CD4-positive, alpha-beta T cell (primary cell): ENCODE results near the gene SPIB. TPM values are rescaled to one million over a fixed set of nuclear protein-coding genes. Genes with fewer than 3 reads are reported as not detected.

Source experiments
- ATAC-seq: fragments of 200-7000 bp; cut with Tn5 transposase; one replicate; pipeline ENCODE4 v1.10.0; 2022; ENCODE audit warnings: mild to moderate bottlenecking; ENCODE audit not compliant: poor library complexity
- CTCF ChIA-PET: fragments of 350-600 bp; sonication (Branson Sonifier 250); formaldehyde crosslinking; loops from one replicate; lab custom pipeline; 2021; ENCODE audit warnings: antibody characterized with exemption, inconsistent platforms; lab: Charles Lee
- POLR2A ChIA-PET: fragments of 350-600 bp; sonication (Branson Sonifier 250); formaldehyde crosslinking; loops from one replicate; lab custom pipeline; 2021; ENCODE audit warnings: antibody characterized with exemption, inconsistent platforms; lab: Charles Lee
- DNase-seq, 14 experiments: peaks; one replicate each; pipeline ENCODE4 v3.0.0-alpha.2; 2013 to 2020; ENCODE audit warnings: mixed read lengths in 2 of 14
- H3K27ac ChIP-seq, 2 donors: one replicate each; pipeline versions ENCODE4 v1.5.1 to v1.7.0; 2013; ENCODE audit warnings: low read length in 2 of 2, low read depth in 1 of 2, mild to moderate bottlenecking in 1 of 2
- H3K27me3 ChIP-seq, 2 experiments: 1 replicate in 1 of 2; 2 replicates in 1 of 2; pipeline versions ENCODE4 v1.6.1 to v1.7.0; 2013; ENCODE audit warnings: low read length in 2 of 2, control low read depth in 1 of 2, mild to moderate bottlenecking in 1 of 2, moderate library complexity in 1 of 2; ENCODE audit not compliant: insufficient read depth in 2 of 2, control insufficient read depth in 1 of 2
- H3K36me3 ChIP-seq: one replicate; pipeline ENCODE4 v1.6.1; 2013; ENCODE audit warnings: low read length, control low read depth; ENCODE audit not compliant: insufficient read depth
- H3K4me1 ChIP-seq: one replicate; pipeline ENCODE4 v1.6.1; 2013; ENCODE audit warnings: low read length, control low read depth; ENCODE audit not compliant: insufficient read depth
- H3K4me3 ChIP-seq: one replicate; pipeline ENCODE4 v1.5.1; 2013; ENCODE audit warnings: mild to moderate bottlenecking, low read length, moderate library complexity
- H3K9me3 ChIP-seq, 2 experiments: 1 replicate in 1 of 2; 2 replicates in 1 of 2; pipeline versions ENCODE4 v1.6.1 to v1.7.0; 2013; ENCODE audit warnings: low read length in 2 of 2, mild to moderate bottlenecking in 2 of 2, control low read depth in 1 of 2, moderate library complexity in 1 of 2; ENCODE audit not compliant: control insufficient read depth in 1 of 2, insufficient read depth in 1 of 2
- H3K27ac Mint-ChIP-seq: one replicate; pipeline ENCODE4 v1.8.0; 2020; ENCODE audit warnings: mixed read lengths
- H3K27me3 Mint-ChIP-seq: one replicate; pipeline ENCODE4 v1.8.0; 2021; ENCODE audit warnings: mixed read lengths
- H3K36me3 Mint-ChIP-seq: one replicate; pipeline ENCODE4 v1.8.0; 2021; ENCODE audit warnings: low read depth, mixed read lengths
- H3K4me1 Mint-ChIP-seq: one replicate; pipeline ENCODE4 v1.8.0; 2021; ENCODE audit warnings: low read depth, mixed read lengths
- H3K4me3 Mint-ChIP-seq: one replicate; pipeline ENCODE4 v1.8.0; 2020; ENCODE audit warnings: mild to moderate bottlenecking, mixed read lengths
- H3K9me3 Mint-ChIP-seq: one replicate; pipeline ENCODE4 v1.8.0; 2020; ENCODE audit warnings: mixed read lengths
- CTCF ChIP-seq: fragments of 200-600 bp; IDR thresholded peaks from one replicate; pipeline ENCODE4 v1.8.0; 2022; ENCODE audit warnings: antibody characterized with exemption, mild to moderate bottlenecking
- intact Hi-C, 2 experiments: fragments of 100-400 bp; cut with DNase I in 1 of 2; cut with micrococcal nuclease in 1 of 2; formaldehyde crosslinking; loops; one replicate each; pipeline versions ENCODE4 v1.15.1 to v1.9.0; 2023 to 2025; cut with DNase I, micrococcal nuclease
- total RNA-seq, 174 experiments: library from RNA in 2 of 174; stranded (reverse) in 2 of 174; gene quantifications; one replicate each; pipeline ENCODE4 v1.2.3 and lab custom pipeline; 2021 to 2026

SPIB gene
- total RNA-seq, 2 experiments from 2014 or later: 0.42 to 0.52 TPM

GRCh38 chr19:50464348-50464747, 45.6 kb downstream of the SPIB start:
- peaks cover 5% of the 10 kb centered on the region for H3K4me1 ChIP-seq
- H3K27me3 ChIP-seq: peaks cover 4 to 5% of the 10 kb centered on the region in 2 experiments
- H3K27me3 Mint-ChIP-seq: peaks cover 42% of the 10 kb centered on the region
- no peak overlapping the region for H3K4me3 Mint-ChIP-seq
- no peaks in the 10 kb centered on the region for H3K36me3 Mint-ChIP-seq
- CTCF ChIA-PET: no interaction called here
- no peak overlapping the region for H3K27ac Mint-ChIP-seq
- H3K36me3 ChIP-seq: no peaks in the 10 kb centered on the region
- H3K9me3 ChIP-seq: no peaks in the 10 kb centered on the region
- no peak overlapping the region for H3K27ac ChIP-seq
- ATAC-seq (no peak), DNase-seq (peak in 1 of 14 experiments; percentile 21)
- intact Hi-C loops: no loop called here
- no peaks in the 10 kb centered on the region for H3K9me3 Mint-ChIP-seq
- POLR2A ChIA-PET: no interaction called here
- H3K4me3 ChIP-seq: no peak overlapping the region
- no peaks in the 10 kb centered on the region for H3K4me1 Mint-ChIP-seq
- no peak for TF ChIP-seq CTCF

GRCh38 chr19:50465000-50465399, 46.3 kb downstream of the SPIB start:
- intact Hi-C loops: no loop called here
- Mint-ChIP-seq H3K27me3 (peaks cover 40% of the 10 kb centered on the region), H3K9me3 (no peaks in the 10 kb centered on the region), H3K4me1 (no peaks in the 10 kb centered on the region), H3K27ac (no peak overlapping the region), H3K4me3 (no peak overlapping the region), H3K36me3 (no peaks in the 10 kb centered on the region)
- Histone ChIP-seq H3K27ac (no peak overlapping the region), H3K4me1 (peaks cover 5% of the 10 kb centered on the region), H3K4me3 (no peak overlapping the region), H3K27me3 (peaks cover 0 to 4% of the 10 kb centered on the region in 2 experiments), H3K36me3 (no peaks in the 10 kb centered on the region), H3K9me3 (no peaks in the 10 kb centered on the region)
- no peak for TF ChIP-seq CTCF
- ATAC-seq (no peak), DNase-seq (no peak)
- ChIA-PET POLR2A (no interaction called here), CTCF (no interaction called here)

- intact Hi-C loops: no loop called here
- H3K27me3 ChIP-seq: no peaks in the 10 kb centered on the region
- Mint-ChIP-seq H3K27ac (no peak overlapping the region), H3K36me3 (no peaks in the 10 kb centered on the region), H3K27me3 (peaks cover 32% of the 10 kb centered on the region), H3K4me3 (no peak overlapping the region), H3K4me1 (no peaks in the 10 kb centered on the region), H3K9me3 (no peaks in the 10 kb centered on the region)
- H3K36me3 ChIP-seq: no peaks in the 10 kb centered on the region
- ATAC-seq (no peak), DNase-seq (peak in 1 of 14 experiments; percentile 9)
- H3K9me3 ChIP-seq: no peaks in the 10 kb centered on the region
- H3K4me1 ChIP-seq: peaks cover 3% of the 10 kb centered on the region
- ChIA-PET CTCF (no interaction called here), POLR2A (no interaction called here)
- H3K4me3 ChIP-seq: no peak overlapping the region
- no peak overlapping the region for H3K27ac ChIP-seq
- TF ChIP-seq CTCF: no peak
These were observed 47.4 kb downstream of the SPIB start for GRCh38 chr19:50465986-50466705.
